Naive thymus-derived CD8-positive, alpha-beta T cell (primary cell): ENCODE measurements around the gene ARID1B. TPM values are rescaled to one million over a fixed set of nuclear protein-coding genes. Genes with fewer than 3 reads are reported as not detected.

Experiments used
- ATAC-seq, 2 donors: fragments of 150-1000 bp; cut with Tn5 transposase in 1 of 2; sonication (Bioruptor Pico), chemical (Tn5 transposase) in 1 of 2; 1 replicate in 1 of 2; 2 replicates in 1 of 2; pipeline ENCODE4 v1.10.0; 2021; ENCODE audit warnings: mild to moderate bottlenecking in 2 of 2, moderate library complexity in 2 of 2
- POLR2A ChIA-PET: fragments of 350-600 bp; sonication (Branson Sonifier 250); formaldehyde crosslinking; loops from one replicate; lab custom pipeline; 2021; ENCODE audit warnings: antibody characterized with exemption; lab: Charles Lee
- DNase-seq, 10 donors: peaks; one replicate each; pipeline versions ENCODE4 v3.0.0 to v3.0.0-alpha.2; 2020 to 2022
- H3K27ac Mint-ChIP-seq, 10 donors: one replicate each; pipeline ENCODE4 v1.8.0; 2020 to 2022; ENCODE audit warnings: mild to moderate bottlenecking in 10 of 10, mixed read lengths in 10 of 10, moderate library complexity in 4 of 10, inconsistent platforms in 1 of 10
- H3K27me3 Mint-ChIP-seq, 5 donors: one replicate each; pipeline ENCODE4 v1.8.0; 2021 to 2022; ENCODE audit warnings: mixed read lengths in 5 of 5
- H3K36me3 Mint-ChIP-seq, 3 donors: one replicate each; pipeline ENCODE4 v1.8.0; 2020 to 2022; ENCODE audit warnings: mixed read lengths in 3 of 3, mild to moderate bottlenecking in 2 of 3, inconsistent platforms in 1 of 3
- H3K4me1 Mint-ChIP-seq, 4 donors: one replicate each; pipeline ENCODE4 v1.8.0; 2021 to 2022; ENCODE audit warnings: mixed read lengths in 4 of 4
- H3K4me3 Mint-ChIP-seq, 10 donors: one replicate each; pipeline ENCODE4 v1.8.0; 2020 to 2022; ENCODE audit warnings: mild to moderate bottlenecking in 10 of 10, mixed read lengths in 10 of 10, moderate library complexity in 6 of 10, inconsistent platforms in 1 of 10
- H3K9me3 Mint-ChIP-seq, 9 donors: one replicate each; pipeline ENCODE4 v1.8.0; 2020 to 2022; ENCODE audit warnings: mixed read lengths in 9 of 9, mild to moderate bottlenecking in 3 of 9, inconsistent platforms in 1 of 9, moderate library complexity in 1 of 9
- polyA plus RNA-seq, 3 donors: library from polyadenylated mRNA; unstranded; fragments of 300-500 nt; fragmentation: Illumina TruSeq; gene quantifications; one replicate each; pipeline ENCODE4 v1.2.3, GENCODE V29; 2021
- total RNA-seq, 8 experiments: library from RNA in 2 of 8; stranded (reverse) in 2 of 8; gene quantifications; one replicate each; pipeline ENCODE4 v1.2.3 and lab custom pipeline; 2021 to 2026

Gene ARID1B
- total and polyA plus RNA-seq, 5 experiments from 2014 or later: 9.0 to 122 (median 18.6) TPM

DNA sequence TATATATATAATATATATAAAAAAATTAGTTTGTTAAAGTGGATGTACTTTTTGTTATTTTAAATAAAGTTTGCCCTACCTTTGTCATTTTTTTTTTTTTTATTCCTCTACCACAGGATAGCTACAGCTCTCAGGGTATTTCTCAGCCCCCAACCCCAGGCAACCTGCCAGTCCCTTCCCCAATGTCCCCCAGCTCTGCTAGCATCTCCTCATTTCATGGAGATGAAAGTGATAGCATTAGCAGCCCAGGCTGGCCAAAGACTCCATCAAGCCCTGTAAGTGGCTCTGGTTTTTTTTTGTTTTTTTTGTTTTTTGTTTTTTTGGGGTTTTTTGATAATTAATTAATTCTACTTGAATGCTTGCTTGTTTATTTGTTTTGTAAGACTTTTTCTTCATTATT, 397.6 kb downstream of the ARID1B start:
- POLR2A ChIA-PET: no interaction called here

GRCh38 chr6:157177731-157178336, 400.7 kb downstream of the ARID1B start:
- DNase-seq: no peak
- no peak overlapping the region for H3K4me3 Mint-ChIP-seq
- H3K4me1 Mint-ChIP-seq: peaks cover under 1 to 8% (median 3%) of the 10 kb centered on the region in 4 donors
- POLR2A ChIA-PET: no interaction called here
- no peaks in the 10 kb centered on the region for H3K9me3 Mint-ChIP-seq
- H3K36me3 Mint-ChIP-seq: peaks cover 0 to 47% (median 14%) of the 10 kb centered on the region in 3 donors
- H3K27ac Mint-ChIP-seq: no peak overlapping the region
- ATAC-seq: no peak
- H3K27me3 Mint-ChIP-seq: no peaks in the 10 kb centered on the region

More for the DNA sequence above, 397.6 kb downstream of the ARID1B start:
- H3K27ac Mint-ChIP-seq: peak overlapping the region in 2 of 10 donors; percentile 33 to 46
- H3K4me3 Mint-ChIP-seq: no peak overlapping the region
- no peaks in the 10 kb centered on the region for H3K9me3 Mint-ChIP-seq
- DNase-seq (no peak), ATAC-seq (no peak)
- H3K4me1 Mint-ChIP-seq: peaks cover 2 to 6% (median 4%) of the 10 kb centered on the region in 4 donors
- H3K36me3 Mint-ChIP-seq: peaks cover 0 to 39% (median 7%) of the 10 kb centered on the region in 3 donors
- H3K27me3 Mint-ChIP-seq: no peaks in the 10 kb centered on the region

DNA sequence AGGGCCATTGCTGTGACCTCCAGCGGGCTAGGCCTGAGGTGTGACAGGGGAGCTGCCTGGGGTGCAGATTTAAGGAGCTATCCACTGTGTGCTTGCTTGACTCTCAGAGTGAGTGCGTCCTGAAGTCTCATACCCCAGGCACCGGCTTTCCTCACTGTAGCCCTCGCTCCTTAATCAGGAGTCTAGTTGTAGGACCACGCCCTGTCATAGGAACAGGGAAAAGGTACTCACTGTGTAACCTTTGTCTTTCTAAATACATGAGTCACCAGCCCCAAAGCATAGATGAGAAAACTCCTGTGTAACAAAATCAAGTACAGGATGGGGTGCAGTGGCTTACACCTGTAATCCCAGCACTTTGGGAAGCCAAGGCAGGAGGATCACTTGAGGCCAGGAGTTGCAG, 404.5 kb downstream of the ARID1B start:
- H3K27ac Mint-ChIP-seq: peak overlapping the region in 1 of 10 donors; percentile 44
- no peak overlapping the region for H3K4me3 Mint-ChIP-seq
- POLR2A ChIA-PET: no interaction called here
- no peak for ATAC-seq
- no peaks in the 10 kb centered on the region for H3K27me3 Mint-ChIP-seq
- H3K36me3 Mint-ChIP-seq: peaks cover 0 to 66% (median 14%) of the 10 kb centered on the region in 3 donors
- no peaks in the 10 kb centered on the region for H3K9me3 Mint-ChIP-seq
- DNase-seq: no peak
- H3K4me1 Mint-ChIP-seq: peaks cover 4 to 23% (median 13%) of the 10 kb centered on the region in 4 donors

DNA sequence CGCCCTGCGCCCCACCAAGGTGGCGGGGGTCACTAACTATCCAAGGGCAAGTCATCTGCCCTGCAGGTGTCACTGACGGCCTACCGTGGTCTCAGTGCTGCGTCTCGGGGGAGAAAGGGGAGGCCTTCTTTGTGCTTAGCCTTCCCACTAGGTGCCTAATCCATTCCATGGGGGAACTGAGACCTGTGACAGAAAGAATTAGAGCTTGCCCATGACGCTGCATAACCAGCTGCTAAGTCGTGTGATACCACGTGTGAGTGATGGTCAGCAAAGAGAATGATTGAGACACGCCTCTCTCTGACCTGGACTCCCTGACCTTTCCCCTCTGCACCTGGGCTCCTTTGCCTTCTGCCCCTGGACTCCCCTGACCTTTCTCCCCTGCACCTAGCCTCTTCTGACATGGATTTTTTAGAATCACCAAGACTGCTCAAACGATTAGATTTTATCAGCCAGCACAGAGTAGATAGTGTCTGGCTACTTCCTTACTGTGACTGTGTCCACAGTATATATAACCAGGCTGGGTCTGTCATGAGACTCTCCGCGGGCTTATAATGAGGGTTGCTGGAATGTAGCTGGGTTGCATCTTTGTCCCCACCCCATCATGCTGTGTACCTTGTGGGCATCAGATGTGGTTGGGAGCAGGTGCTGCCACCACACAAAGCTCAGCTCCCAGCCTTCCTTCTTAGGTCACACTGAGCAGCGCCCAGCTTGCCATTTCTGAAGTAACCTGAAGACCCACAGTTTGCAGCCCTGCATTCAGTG, 405.5 kb downstream of the ARID1B start:
- no peaks in the 10 kb centered on the region for H3K9me3 Mint-ChIP-seq
- peak overlapping the region in 6 of 10 donors; percentile 9 to 87 (median 46) for H3K27ac Mint-ChIP-seq
- no peak for ATAC-seq
- no peak overlapping the region for H3K4me3 Mint-ChIP-seq
- H3K27me3 Mint-ChIP-seq: no peaks in the 10 kb centered on the region
- DNase-seq: no peak
- H3K36me3 Mint-ChIP-seq: peaks cover 0 to 71% (median 14%) of the 10 kb centered on the region in 3 donors
- POLR2A ChIA-PET: no interaction called here
- peaks cover 7 to 29% (median 13%) of the 10 kb centered on the region in 4 donors for H3K4me1 Mint-ChIP-seq

GRCh38 chr6:157184202-157185015, 407.2 kb downstream of the ARID1B start:
- DNase-seq: peak; percentile 11 to 76 (median 39)
- Mint-ChIP-seq H3K36me3 (peaks cover 0 to 85% (median 15%) of the 10 kb centered on the region in 3 donors), H3K4me1 (peaks cover 7 to 29% (median 13%) of the 10 kb centered on the region in 4 donors)

DNA sequence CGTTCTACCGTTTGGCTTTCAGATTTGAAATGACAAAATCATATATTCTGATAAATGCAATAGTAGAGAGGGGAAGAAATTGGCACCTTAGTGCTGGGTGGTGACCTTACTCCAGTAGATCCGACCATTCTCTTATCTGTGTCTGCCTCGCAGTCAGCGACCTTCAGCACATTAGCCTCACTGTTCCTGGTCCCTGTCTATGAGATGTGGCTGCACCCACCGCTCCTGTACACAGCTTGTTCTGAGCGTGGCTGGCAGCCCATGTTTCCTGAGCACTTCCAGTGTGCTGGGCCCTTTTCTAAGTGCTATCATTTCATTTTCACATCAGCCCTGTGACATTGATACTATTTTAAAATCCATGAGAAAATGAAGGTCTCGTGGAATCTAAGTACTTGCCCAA, 408.0 kb downstream of the ARID1B start:
- ATAC-seq (no peak), DNase-seq (no peak)
- Mint-ChIP-seq H3K27me3 (no peaks in the 10 kb centered on the region), H3K4me1 (peaks cover 7 to 30% (median 13%) of the 10 kb centered on the region in 4 donors), H3K9me3 (no peaks in the 10 kb centered on the region), H3K27ac (peak overlapping the region in 2 of 10 donors; percentile 37 to 60), H3K4me3 (no peak overlapping the region), H3K36me3 (peaks cover 0 to 92% (median 17%) of the 10 kb centered on the region in 3 donors)
- POLR2A ChIA-PET: no interaction called here

More at GRCh38 chr6:157184202-157185015, 407.2 kb downstream of the ARID1B start:
- Mint-ChIP-seq H3K4me3 (peak overlapping the region in 1 of 10 donors; percentile 26), H3K9me3 (no peaks in the 10 kb centered on the region), H3K27ac (peak overlapping the region in 4 of 10 donors; percentile 12 to 75 (median 58)), H3K27me3 (no peaks in the 10 kb centered on the region)
- POLR2A ChIA-PET: interaction anchor here (1.2 kb wide), 1 partner anchor 11 kb away, joined by 3 read pairs; no protein-coding TSS in a partner anchor
- ATAC-seq: peak; percentile 71 to 72

DNA sequence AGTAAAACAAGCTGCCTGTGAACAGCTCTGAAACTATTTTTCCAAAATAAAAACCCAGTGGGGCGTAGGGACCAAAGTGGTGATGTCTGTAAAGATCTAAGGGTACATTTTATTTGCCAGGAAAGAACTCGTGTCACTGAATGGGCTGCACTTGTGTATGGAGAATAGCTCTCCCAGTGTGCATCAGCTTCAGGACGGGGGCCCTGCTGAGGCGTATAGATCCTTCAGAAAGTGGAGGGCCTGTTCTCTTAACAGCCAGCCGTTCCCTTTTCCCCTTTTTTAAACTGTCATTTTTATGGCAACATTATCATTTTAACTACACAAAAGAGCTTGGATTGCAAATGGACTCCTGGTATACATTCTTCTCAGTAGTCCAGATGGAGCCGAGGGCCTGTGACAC, 408.8 kb downstream of the ARID1B start:
- Mint-ChIP-seq H3K27ac (peak overlapping the region in 3 of 10 donors; percentile 24 to 37 (median 24)), H3K4me3 (no peak overlapping the region), H3K36me3 (peaks cover 6 to 92% (median 17%) of the 10 kb centered on the region in 3 donors), H3K27me3 (no peaks in the 10 kb centered on the region), H3K4me1 (peaks cover 7 to 30% (median 15%) of the 10 kb centered on the region in 4 donors), H3K9me3 (no peaks in the 10 kb centered on the region)
- no peak for ATAC-seq
- POLR2A ChIA-PET: no interaction called here
- no peak for DNase-seq

GRCh38 chr6:157186785-157187181, 409.6 kb downstream of the ARID1B start:
- POLR2A ChIA-PET: no interaction called here
- H3K4me1 Mint-ChIP-seq: peaks cover 7 to 30% (median 17%) of the 10 kb centered on the region in 4 donors
- ATAC-seq: no peak
- no peaks in the 10 kb centered on the region for H3K9me3 Mint-ChIP-seq
- no peaks in the 10 kb centered on the region for H3K27me3 Mint-ChIP-seq
- no peak for DNase-seq
- peaks cover 6 to 92% (median 11%) of the 10 kb centered on the region in 3 donors for H3K36me3 Mint-ChIP-seq
- peak overlapping the region in 3 of 10 donors; percentile 8 to 76 (median 37) for H3K27ac Mint-ChIP-seq
- H3K4me3 Mint-ChIP-seq: no peak overlapping the region

GRCh38 chr6:157187182-157188083, 410.3 kb downstream of the ARID1B start:
- no peak overlapping the region for H3K4me3 Mint-ChIP-seq
- H3K9me3 Mint-ChIP-seq: no peaks in the 10 kb centered on the region
- DNase-seq (no peak), ATAC-seq (no peak)
- POLR2A ChIA-PET: no interaction called here
- H3K27me3 Mint-ChIP-seq: no peaks in the 10 kb centered on the region
- peaks cover 6 to 94% (median 10%) of the 10 kb centered on the region in 3 donors for H3K36me3 Mint-ChIP-seq
- peaks cover 7 to 30% (median 17%) of the 10 kb centered on the region in 4 donors for H3K4me1 Mint-ChIP-seq
- H3K27ac Mint-ChIP-seq: peak overlapping the region in 3 of 10 donors; percentile 29 to 76 (median 37)

DNA sequence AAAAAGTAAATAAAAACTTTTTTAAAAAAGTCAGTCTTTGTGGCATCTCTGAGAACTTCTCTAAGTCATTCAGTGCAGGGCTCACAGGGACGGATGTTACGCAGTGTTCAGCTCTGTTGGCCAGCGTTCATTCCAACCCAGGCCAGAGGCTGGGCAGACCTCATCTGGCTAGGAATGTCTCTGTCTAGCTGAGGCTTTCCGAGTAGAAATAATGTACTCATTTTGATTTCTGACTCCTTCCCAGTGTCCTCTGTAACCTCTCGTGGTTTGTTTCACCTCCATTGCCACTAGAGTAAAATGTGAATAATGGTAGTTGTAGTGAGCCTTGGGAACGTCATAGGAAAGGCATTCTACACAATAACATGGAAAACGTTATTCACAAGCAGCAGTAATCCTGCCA, 411.0 kb downstream of the ARID1B start:
- DNase-seq (no peak), ATAC-seq (no peak)
- peaks cover 6 to 91% (median 10%) of the 10 kb centered on the region in 3 donors for H3K36me3 Mint-ChIP-seq
- no peaks in the 10 kb centered on the region for H3K9me3 Mint-ChIP-seq
- peaks cover 6 to 30% (median 11%) of the 10 kb centered on the region in 4 donors for H3K4me1 Mint-ChIP-seq
- no peak overlapping the region for H3K27ac Mint-ChIP-seq
- H3K27me3 Mint-ChIP-seq: no peaks in the 10 kb centered on the region
- H3K4me3 Mint-ChIP-seq: no peak overlapping the region
- POLR2A ChIA-PET: no interaction called here

GRCh38 chr6:157193443-157193996, 416.3 kb downstream of the ARID1B start:
- H3K27ac Mint-ChIP-seq: peak overlapping the region in 1 of 10 donors; percentile 53
- no peaks in the 10 kb centered on the region for H3K27me3 Mint-ChIP-seq
- ATAC-seq: no peak
- no peaks in the 10 kb centered on the region for H3K9me3 Mint-ChIP-seq
- DNase-seq: no peak
- H3K4me1 Mint-ChIP-seq: peaks cover 4 to 18% (median 10%) of the 10 kb centered on the region in 4 donors
- H3K36me3 Mint-ChIP-seq: peaks cover 3 to 80% (median 6%) of the 10 kb centered on the region in 3 donors
- POLR2A ChIA-PET: no interaction called here
- no peak overlapping the region for H3K4me3 Mint-ChIP-seq
